Right atrium auricular region (tissue), 2 donors: ENCODE data around the gene USH2A. TPM values are rescaled to one million over a fixed set of nuclear protein-coding genes. Genes with fewer than 3 reads are reported as not detected.

Experiments
- DNase-seq: peaks from one replicate; pipeline ENCODE4 v3.0.0-alpha.2; 2019; ENCODE audit warnings: low spot score
- H3K27ac ChIP-seq, 2 donors: fragments of 200-600 bp; sonication (generic); 1 replicate in 1 of 2; 2 replicates in 1 of 2; pipeline ENCODE4 v1.5.1; 2016 to 2019
- H3K27me3 ChIP-seq, 2 donors: fragments of 200-600 bp; sonication (generic); one replicate each; pipeline versions ENCODE4 v1.5.1 to v1.6.0; 2017 to 2019
- H3K36me3 ChIP-seq: fragments of 200-600 bp; sonication (generic); one replicate; pipeline ENCODE4 v1.5.1; 2016
- H3K4me1 ChIP-seq, 2 donors: fragments of 200-600 bp; sonication (generic); one replicate each; pipeline versions ENCODE4 v1.5.1 to v1.6.0; 2017 to 2019
- H3K4me3 ChIP-seq, 2 donors: fragments of 200-600 bp; sonication (generic); 1 replicate in 1 of 2; 2 replicates in 1 of 2; pipeline ENCODE4 v1.5.1; 2017 to 2019; ENCODE audit warnings: mild to moderate bottlenecking in 1 of 2, moderate library complexity in 1 of 2
- H3K9me3 ChIP-seq, 2 donors: fragments of 200-600 bp; sonication (generic); one replicate each; pipeline ENCODE4 v1.5.1; 2019
- CTCF ChIP-seq, 2 donors: fragments of 200-600 bp; sonication (generic); IDR thresholded peaks; one replicate each; pipeline ENCODE4 v1.5.1; 2019; ENCODE audit warnings: antibody characterized with exemption in 2 of 2
- total RNA-seq, 2 donors: library from RNA; depleted of rRNA; stranded (reverse); fragments of >200 nt; gene quantifications; one replicate each; pipeline ENCODE4 v1.1.0, GENCODE V29; 2016

Gene USH2A
- total RNA-seq, 2 donors from 2014 or later, result 2.4 to 5.6 TPM

- H3K4me3 ChIP-seq, result no peak overlapping the region
- H3K4me1 ChIP-seq, result no peaks in the 10 kb centered on the region
- no peaks in the 10 kb centered on the region for H3K9me3 ChIP-seq
- no peaks in the 10 kb centered on the region for H3K36me3 ChIP-seq
- no peak overlapping the region for H3K27ac ChIP-seq
- H3K27me3 ChIP-seq, result no peaks in the 10 kb centered on the region
- no peak for DNase-seq
- no peak for TF ChIP-seq CTCF (IDR thresholded peaks at IDR 0.05)
Observed at GRCh38 chr1:215792446-215792845, 630.8 kb downstream of the USH2A start.

GRCh38 chr1:215789981-215790380 lies 633.3 kb downstream of the USH2A start:
- Histone ChIP-seq H3K4me1 (no peaks in the 10 kb centered on the region), H3K27ac (no peak overlapping the region), H3K9me3 (no peaks in the 10 kb centered on the region), H3K4me3 (no peak overlapping the region), H3K36me3 (no peaks in the 10 kb centered on the region), H3K27me3 (no peaks in the 10 kb centered on the region)
- no peak for DNase-seq
- no peak for TF ChIP-seq CTCF (IDR thresholded peaks at IDR 0.05)

- Histone ChIP-seq H3K27ac (no peak overlapping the region), H3K4me3 (no peak overlapping the region), H3K9me3 (no peaks in the 10 kb centered on the region)
Observed at GRCh38 chr1:215786997-215787396, 636.3 kb downstream of the USH2A start.

GRCh38 chr1:215780641-215781040 lies 642.6 kb downstream of the USH2A start:
- H3K27ac ChIP-seq, result no peak overlapping the region
- no peaks in the 10 kb centered on the region for H3K9me3 ChIP-seq
- no peak for TF ChIP-seq CTCF (IDR thresholded peaks at IDR 0.05)
- no peak for DNase-seq
- no peaks in the 10 kb centered on the region for H3K4me1 ChIP-seq
- H3K27me3 ChIP-seq, result no peaks in the 10 kb centered on the region
- H3K4me3 ChIP-seq, result no peak overlapping the region
- H3K36me3 ChIP-seq, result no peaks in the 10 kb centered on the region

More at GRCh38 chr1:215786997-215787396, 636.3 kb downstream of the USH2A start:
- Histone ChIP-seq H3K4me1 (no peaks in the 10 kb centered on the region), H3K27me3 (no peaks in the 10 kb centered on the region), H3K36me3 (no peaks in the 10 kb centered on the region)
- no peak for DNase-seq
- no peak for TF ChIP-seq CTCF (IDR thresholded peaks at IDR 0.05)

DNA sequence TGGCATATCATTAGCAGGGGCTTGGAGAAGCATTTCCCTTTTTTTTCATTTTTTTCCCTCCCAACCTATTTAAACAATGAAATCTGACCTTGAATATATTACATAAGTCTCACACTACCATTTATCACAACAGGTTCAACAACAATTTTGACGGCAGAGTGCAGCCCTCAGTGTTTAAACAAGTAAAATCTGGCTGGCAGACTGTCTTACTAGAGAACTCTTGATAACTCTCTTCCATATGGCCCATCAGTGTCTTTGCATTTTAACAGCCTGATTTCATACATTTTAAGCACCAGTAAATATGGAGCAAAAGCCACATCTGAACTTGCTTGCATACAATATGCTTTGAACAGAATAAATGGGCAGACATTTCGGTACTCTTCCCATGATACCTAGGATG lies 643.1 kb downstream of the USH2A start:
- no peaks in the 10 kb centered on the region for H3K36me3 ChIP-seq
- no peak for TF ChIP-seq CTCF (IDR thresholded peaks at IDR 0.05)
- no peaks in the 10 kb centered on the region for H3K4me1 ChIP-seq

GRCh38 chr1:215779729-215780128 lies 643.5 kb downstream of the USH2A start:
- Histone ChIP-seq H3K4me1 (no peaks in the 10 kb centered on the region), H3K27ac (no peak overlapping the region), H3K4me3 (no peak overlapping the region), H3K36me3 (no peaks in the 10 kb centered on the region), H3K9me3 (no peaks in the 10 kb centered on the region), H3K27me3 (no peaks in the 10 kb centered on the region)
- TF ChIP-seq CTCF (IDR thresholded peaks at IDR 0.05), result no peak
- DNase-seq, result no peak

More for the DNA sequence above, 643.1 kb downstream of the USH2A start:
- Histone ChIP-seq H3K27me3 (no peaks in the 10 kb centered on the region), H3K27ac (no peak overlapping the region), H3K4me3 (no peak overlapping the region), H3K9me3 (no peaks in the 10 kb centered on the region)
- DNase-seq, result no peak
